Measurements from ENCODE around the gene C16orf90.
A peak's percentile ranks its signal among the peaks of the same experiment; 100 is the strongest.
"Not testable (repeated sequence)": the region's sequence is repeated elsewhere in the genome, so short reads cannot be mapped to it uniquely, and the experiment has no call there.

Gene C16orf90

GRCh38 chr16:3485097-3485745 lies 10.1 kb downstream of the C16orf90 start:
- Mint-ChIP-seq H3K4me1 (no peaks in the 10 kb centered on the region), H3K27ac (no peak overlapping the region), H3K4me3 (no peak overlapping the region), H3K36me3 (peaks cover 27% of the 10 kb centered on the region), H3K9me3 (no peaks in the 10 kb centered on the region), H3K27me3 (no peaks in the 10 kb centered on the region)
- DNase-seq = no peak
- CTCF ChIA-PET = interaction anchor here (1.8 kb wide), 1 partner anchor 15 kb away, joined by 5 read pairs; the partner anchor contains the start of gene CLUAP1

- DNase-seq = no peak
- H3K4me1 Mint-ChIP-seq = no peaks in the 10 kb centered on the region
- H3K27me3 Mint-ChIP-seq = no peaks in the 10 kb centered on the region
- H3K27ac Mint-ChIP-seq = no peak overlapping the region
- no peaks in the 10 kb centered on the region for H3K9me3 Mint-ChIP-seq
- H3K4me3 Mint-ChIP-seq = no peak overlapping the region
- H3K36me3 Mint-ChIP-seq = peaks cover 30% of the 10 kb centered on the region
- CTCF ChIA-PET = no interaction called here
These were observed 10.8 kb downstream of the C16orf90 start for GRCh38 chr16:3484318-3485096.

DNA sequence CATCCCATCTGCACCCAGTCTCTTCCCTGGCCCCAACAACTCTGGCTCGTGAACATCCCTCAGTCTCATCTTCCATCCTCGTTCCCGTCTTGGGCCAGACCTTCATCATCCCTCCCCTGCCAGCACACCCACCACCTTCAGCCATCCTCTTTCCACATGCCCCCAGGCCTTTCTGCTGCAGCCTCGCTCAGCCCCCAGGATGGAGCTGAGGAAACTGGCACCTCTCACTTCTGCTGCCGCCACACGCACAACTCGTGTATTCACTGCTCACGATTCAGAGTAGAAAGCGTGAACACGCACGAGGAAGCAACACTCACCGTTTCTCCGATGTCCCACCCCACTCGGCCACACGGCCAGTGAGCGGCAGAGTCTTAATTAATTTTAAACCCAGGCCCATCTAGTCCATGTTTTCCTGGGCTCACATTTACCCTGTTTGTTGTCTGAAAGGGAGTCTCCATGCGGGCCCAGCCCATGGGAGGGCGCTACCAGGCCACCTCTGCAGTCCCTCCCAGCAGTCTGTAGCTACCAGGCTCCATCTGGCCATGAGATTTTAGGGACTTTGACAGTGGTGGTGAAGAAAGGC lies 12.5 kb downstream of the C16orf90 start:
- peak overlapping the region; percentile 15 for H3K27ac Mint-ChIP-seq
- no peaks in the 10 kb centered on the region for H3K9me3 Mint-ChIP-seq
- H3K4me3 Mint-ChIP-seq = no peak overlapping the region
- no peak for DNase-seq
- H3K36me3 Mint-ChIP-seq = peaks cover 38% of the 10 kb centered on the region
- H3K4me1 Mint-ChIP-seq = no peaks in the 10 kb centered on the region
- CTCF ChIA-PET = no interaction called here
- no peaks in the 10 kb centered on the region for H3K27me3 Mint-ChIP-seq

GRCh38 chr16:3481696-3482658 lies 13.3 kb downstream of the C16orf90 start:
- H3K27ac Mint-ChIP-seq = no peak overlapping the region
- H3K27me3 Mint-ChIP-seq = no peaks in the 10 kb centered on the region
- CTCF ChIA-PET = no interaction called here
- H3K4me1 Mint-ChIP-seq = no peaks in the 10 kb centered on the region
- DNase-seq = no peak
- H3K4me3 Mint-ChIP-seq = no peak overlapping the region
- H3K36me3 Mint-ChIP-seq = peaks cover 38% of the 10 kb centered on the region
- no peaks in the 10 kb centered on the region for H3K9me3 Mint-ChIP-seq

- CTCF ChIA-PET = no interaction called here
- Mint-ChIP-seq H3K36me3 (peaks cover 40% of the 10 kb centered on the region), H3K4me3 (no peak overlapping the region), H3K9me3 (no peaks in the 10 kb centered on the region), H3K4me1 (no peaks in the 10 kb centered on the region), H3K27me3 (no peaks in the 10 kb centered on the region), H3K27ac (no peak overlapping the region)
- DNase-seq = no peak
These were observed 14.2 kb downstream of the C16orf90 start for GRCh38 chr16:3480901-3481695.

DNA sequence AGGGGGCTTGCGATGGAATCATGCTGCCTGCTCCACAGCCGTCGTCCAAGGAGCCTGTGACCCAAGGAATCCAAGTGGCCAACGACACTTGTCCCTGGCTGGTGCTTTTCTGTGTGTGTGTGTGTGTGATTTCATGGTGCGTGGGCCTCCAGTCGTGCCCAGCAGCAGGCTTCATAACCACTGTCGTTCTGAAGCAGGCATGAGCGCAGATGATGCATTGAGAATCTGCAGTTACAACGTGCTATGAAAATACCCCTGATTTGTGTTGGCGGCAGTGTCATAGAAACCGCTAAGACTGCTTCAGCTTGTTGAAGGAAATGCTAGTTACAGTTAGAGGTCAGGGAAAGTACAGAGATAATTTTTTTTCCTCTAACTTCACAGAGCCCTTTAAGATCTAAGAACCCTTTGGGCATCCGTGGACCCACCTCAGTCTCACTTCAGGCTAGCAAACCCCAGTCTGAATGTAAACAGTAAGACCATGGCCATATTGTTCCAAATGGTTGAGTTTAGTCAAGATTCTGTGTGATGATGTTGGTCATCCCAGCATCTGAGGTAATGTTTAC lies 15.6 kb downstream of the C16orf90 start:
- Mint-ChIP-seq H3K27me3 (no peaks in the 10 kb centered on the region), H3K27ac (no peak overlapping the region), H3K4me1 (no peaks in the 10 kb centered on the region), H3K4me3 (no peak overlapping the region), H3K9me3 (no peaks in the 10 kb centered on the region), H3K36me3 (peaks cover 38% of the 10 kb centered on the region)
- no peak for DNase-seq
- CTCF ChIA-PET = no interaction called here

GRCh38 chr16:3478242-3478925 lies 16.9 kb downstream of the C16orf90 start:
- Mint-ChIP-seq H3K4me3 (no peak overlapping the region), H3K9me3 (no peaks in the 10 kb centered on the region), H3K27ac (no peak overlapping the region), H3K4me1 (no peaks in the 10 kb centered on the region), H3K27me3 (no peaks in the 10 kb centered on the region), H3K36me3 (peaks cover 38% of the 10 kb centered on the region)
- no peak for DNase-seq
- CTCF ChIA-PET = no interaction called here

- no peaks in the 10 kb centered on the region for H3K27me3 Mint-ChIP-seq
- H3K4me1 Mint-ChIP-seq = peaks cover 6% of the 10 kb centered on the region
- no peaks in the 10 kb centered on the region for H3K9me3 Mint-ChIP-seq
- DNase-seq = no peak
- H3K27ac Mint-ChIP-seq = no peak overlapping the region
- H3K36me3 Mint-ChIP-seq = peaks cover 29% of the 10 kb centered on the region
- no peak overlapping the region for H3K4me3 Mint-ChIP-seq
- CTCF ChIA-PET = no interaction called here
These were observed 18.9 kb downstream of the C16orf90 start for GRCh38 chr16:3476409-3476808.

GRCh38 chr16:3475604-3476375 lies 19.5 kb downstream of the C16orf90 start:
- CTCF ChIA-PET = no interaction called here
- no peaks in the 10 kb centered on the region for H3K9me3 Mint-ChIP-seq
- H3K27ac Mint-ChIP-seq = no peak overlapping the region

DNA sequence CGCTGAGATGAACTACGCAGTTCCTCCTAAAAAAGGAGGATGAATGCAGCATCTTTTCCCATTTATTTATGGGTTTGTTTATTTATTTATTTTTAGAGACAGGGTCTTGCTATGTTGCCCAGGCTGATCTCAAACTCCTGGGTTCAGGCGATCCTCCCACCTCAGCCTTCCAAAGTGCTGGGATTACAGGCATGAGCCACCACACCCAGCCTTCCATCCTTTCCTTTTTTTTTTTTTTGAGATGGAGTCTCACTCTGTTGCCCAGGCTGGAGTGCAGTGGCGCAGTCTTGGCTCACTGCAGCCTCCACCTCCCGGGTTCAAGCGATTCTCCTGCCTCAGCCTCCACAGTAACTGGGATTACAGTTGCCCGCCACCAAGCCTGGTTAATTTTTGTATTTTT lies 20.4 kb downstream of the C16orf90 start:
- H3K9me3 Mint-ChIP-seq, DNase-seq, H3K4me1 Mint-ChIP-seq, H3K27me3 Mint-ChIP-seq, H3K4me3 Mint-ChIP-seq, H3K27ac Mint-ChIP-seq: not testable (repeated sequence)
- peaks cover 27% of the 10 kb centered on the region for H3K36me3 Mint-ChIP-seq
- CTCF ChIA-PET = interaction anchor here (1.2 kb wide), 1 partner anchor 25 kb away, joined by 3 read pairs; no protein-coding TSS in a partner anchor

More at GRCh38 chr16:3475604-3476375, 19.5 kb downstream of the C16orf90 start:
- Mint-ChIP-seq H3K4me3 (no peak overlapping the region), H3K36me3 (peaks cover 28% of the 10 kb centered on the region), H3K4me1 (peaks cover 6% of the 10 kb centered on the region), H3K27me3 (no peaks in the 10 kb centered on the region)
- no peak for DNase-seq

GRCh38 chr16:3474136-3474779 lies 21.0 kb downstream of the C16orf90 start:
- DNase-seq = no peak
- H3K4me1 Mint-ChIP-seq = peaks cover 6% of the 10 kb centered on the region
- H3K9me3 Mint-ChIP-seq = no peaks in the 10 kb centered on the region
- CTCF ChIA-PET = interaction anchor here (1.2 kb wide), 1 partner anchor 26 kb away, joined by 3 read pairs; no protein-coding TSS in a partner anchor
- no peak overlapping the region for H3K27ac Mint-ChIP-seq
- H3K27me3 Mint-ChIP-seq = no peaks in the 10 kb centered on the region
- H3K4me3 Mint-ChIP-seq = no peak overlapping the region
- H3K36me3 Mint-ChIP-seq = peaks cover 22% of the 10 kb centered on the region

GRCh38 chr16:3473596-3473943 lies 21.7 kb downstream of the C16orf90 start:
- H3K4me3 Mint-ChIP-seq, CTCF ChIA-PET, H3K27me3 Mint-ChIP-seq, H3K4me1 Mint-ChIP-seq, H3K27ac Mint-ChIP-seq, H3K9me3 Mint-ChIP-seq, DNase-seq: not testable (repeated sequence)
- H3K36me3 Mint-ChIP-seq = peaks cover 18% of the 10 kb centered on the region
